Keratinocyte (primary cell): ENCODE results near the gene DENND11.

ENCODE experiments used
- EZH2 ChIP-seq: IDR thresholded peaks from one replicate; pipeline ENCODE4 v1.6.1; 2012; ENCODE audit warnings: inconsistent platforms, mild to moderate bottlenecking, low read length, moderate library complexity
- TF ChIP-seq, protein P1 (sequence below), 3 experiments: IDR thresholded peaks in 1 of 3; conservative IDR thresholded peaks in 1 of 3; optimal IDR thresholded peaks in 1 of 3; 2 replicates in 2 of 3; 3 replicates in 1 of 3; pipeline versions ENCODE3 to v1.5.1; 2011; ENCODE audit warnings: low read length in 3 of 3, mild to moderate bottlenecking in 3 of 3, moderate library complexity in 2 of 3, control low read depth in 1 of 3, inconsistent platforms in 1 of 3; ENCODE audit not compliant: insufficient read depth in 2 of 3; ENCODE audit errors: extremely low read depth in 1 of 3

- TF ChIP-seq, protein P1, sequence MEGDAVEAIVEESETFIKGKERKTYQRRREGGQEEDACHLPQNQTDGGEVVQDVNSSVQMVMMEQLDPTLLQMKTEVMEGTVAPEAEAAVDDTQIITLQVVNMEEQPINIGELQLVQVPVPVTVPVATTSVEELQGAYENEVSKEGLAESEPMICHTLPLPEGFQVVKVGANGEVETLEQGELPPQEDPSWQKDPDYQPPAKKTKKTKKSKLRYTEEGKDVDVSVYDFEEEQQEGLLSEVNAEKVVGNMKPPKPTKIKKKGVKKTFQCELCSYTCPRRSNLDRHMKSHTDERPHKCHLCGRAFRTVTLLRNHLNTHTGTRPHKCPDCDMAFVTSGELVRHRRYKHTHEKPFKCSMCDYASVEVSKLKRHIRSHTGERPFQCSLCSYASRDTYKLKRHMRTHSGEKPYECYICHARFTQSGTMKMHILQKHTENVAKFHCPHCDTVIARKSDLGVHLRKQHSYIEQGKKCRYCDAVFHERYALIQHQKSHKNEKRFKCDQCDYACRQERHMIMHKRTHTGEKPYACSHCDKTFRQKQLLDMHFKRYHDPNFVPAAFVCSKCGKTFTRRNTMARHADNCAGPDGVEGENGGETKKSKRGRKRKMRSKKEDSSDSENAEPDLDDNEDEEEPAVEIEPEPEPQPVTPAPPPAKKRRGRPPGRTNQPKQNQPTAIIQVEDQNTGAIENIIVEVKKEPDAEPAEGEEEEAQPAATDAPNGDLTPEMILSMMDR (optimal IDR thresholded peaks at IDR 0.05 in 1 of 3, IDR thresholded peaks at IDR 0.05 in 1 of 3, conservative IDR thresholded peaks at IDR 0.05 in 1 of 3; ENCODE audit: extremely low read depth in 1 of 3, insufficient read depth in 2 of 3, low read length in 3 of 3) = no peak
- no peak for TF ChIP-seq EZH2
These were observed 7.8 kb upstream of the DENND11 start for GRCh38 chr7:141709749-141710148.
